SW 1271 (cell line): Measurements from ENCODE around the gene MBP.

ENCODE experiments used
- DNase-seq, 2 experiments: peaks; one replicate each; lab custom pipeline; 2025; lab: John Stamatoyannopoulos, UW

The MBP gene

GRCh38 chr18:77065221-77065981 lies 67.2 kb downstream of the MBP start:
- peak; percentile 77 to 94 for DNase-seq

GRCh38 chr18:77063260-77063659 lies 69.3 kb downstream of the MBP start:
- DNase-seq: no peak

- DNase-seq: no peak
These were observed 70.0 kb downstream of the MBP start for GRCh38 chr18:77062518-77063003.

- no peak for DNase-seq
These were observed 70.6 kb downstream of the MBP start for GRCh38 chr18:77061946-77062517.

- no peak for DNase-seq
These were observed 71.2 kb downstream of the MBP start for GRCh38 chr18:77061281-77061945.

GRCh38 chr18:77060151-77060550 lies 72.4 kb downstream of the MBP start:
- DNase-seq: no peak

- DNase-seq: peak; percentile 59 to 78
These were observed 73.2 kb downstream of the MBP start for GRCh38 chr18:77059294-77059916.

- DNase-seq: no peak
These were observed 74.2 kb downstream of the MBP start for GRCh38 chr18:77058290-77058835.

GRCh38 chr18:77057006-77057395 lies 75.6 kb downstream of the MBP start:
- no peak for DNase-seq

- no peak for DNase-seq
These were observed 76.1 kb downstream of the MBP start for GRCh38 chr18:77056344-77057005.

GRCh38 chr18:77055429-77056300 lies 76.9 kb downstream of the MBP start:
- no peak for DNase-seq

- DNase-seq: peak; percentile 83 to 94
These were observed 77.8 kb downstream of the MBP start for GRCh38 chr18:77054606-77055428.

- no peak for DNase-seq
These were observed 78.3 kb downstream of the MBP start for GRCh38 chr18:77054288-77054605.

GRCh38 chr18:77053616-77054287 lies 78.8 kb downstream of the MBP start:
- DNase-seq: no peak

- no peak for DNase-seq
These were observed 79.6 kb downstream of the MBP start for GRCh38 chr18:77052983-77053309.

- no peak for DNase-seq
These were observed 80.1 kb downstream of the MBP start for GRCh38 chr18:77052297-77052982.

GRCh38 chr18:77051581-77052296 lies 80.8 kb downstream of the MBP start:
- DNase-seq: no peak

- no peak for DNase-seq
These were observed 82.6 kb downstream of the MBP start for GRCh38 chr18:77049938-77050337.
